ENCODE results near the gene SIGLEC14.

Gene SIGLEC14

GRCh38 chr19:51610576-51610975, 36.0 kb downstream of the SIGLEC14 start:
- no peak for DNase-seq

GRCh38 chr19:51607920-51608562, 38.6 kb downstream of the SIGLEC14 start:
- DNase-seq: peak; percentile 39

GRCh38 chr19:51607077-51607476, 39.5 kb downstream of the SIGLEC14 start:
- no peak for DNase-seq

GRCh38 chr19:51602189-51602854, 44.3 kb downstream of the SIGLEC14 start:
- DNase-seq: no peak

GRCh38 chr19:51600940-51601580, 45.6 kb downstream of the SIGLEC14 start:
- DNase-seq: no peak

- no peak for DNase-seq
Measured at GRCh38 chr19:51599084-51599483, 47.5 kb downstream of the SIGLEC14 start.

GRCh38 chr19:51598159-51598915, 48.3 kb downstream of the SIGLEC14 start:
- no peak for DNase-seq

- no peak for DNase-seq
Measured at GRCh38 chr19:51595190-51596175, 51.1 kb downstream of the SIGLEC14 start.

GRCh38 chr19:51594774-51595109, 51.9 kb downstream of the SIGLEC14 start:
- no peak for DNase-seq

GRCh38 chr19:51593969-51594773, 52.5 kb downstream of the SIGLEC14 start:
- no peak for DNase-seq

GRCh38 chr19:51593138-51593890, 53.3 kb downstream of the SIGLEC14 start:
- DNase-seq: no peak
